ENCODE measurements around the gene EPHA8.

- no peak for TF ChIP-seq POLR2AphosphoS5 (IDR thresholded peaks at IDR 0.05; ENCODE audit: low read depth, low read length)
- no peak for TF ChIP-seq MLXIP (CRISPR knock-in tag; IDR thresholded peaks at IDR 0.05; ENCODE audit: borderline replicate concordance)
- TF ChIP-seq ZNF513 (CRISPR knock-in tag; conservative IDR thresholded peaks at IDR 0.05): no peak
- TF ChIP-seq CTCF (CRISPR knock-in tag; IDR thresholded peaks at IDR 0.05): no peak
- no peak for TF ChIP-seq ZBTB33 (CRISPR knock-in tag; IDR thresholded peaks at IDR 0.05)
- no peak for TF ChIP-seq ZNF441 (CRISPR knock-in tag; IDR thresholded peaks at IDR 0.05; ENCODE audit: borderline replicate concordance)
- no peak for TF ChIP-seq ZNF275 (CRISPR knock-in tag; IDR thresholded peaks at IDR 0.05; ENCODE audit: borderline replicate concordance)
- TF ChIP-seq MXI1 (IDR thresholded peaks at IDR 0.05; ENCODE audit: borderline replicate concordance, low read depth, low read length): no peak
- no peak for TF ChIP-seq BRF2 (CRISPR knock-in tag; IDR thresholded peaks at IDR 0.05)
- no peak for TF ChIP-seq RAD21 (CRISPR knock-in tag; IDR thresholded peaks at IDR 0.05)
- no peak for TF ChIP-seq CEBPB (IDR thresholded peaks at IDR 0.05; ENCODE audit: borderline replicate concordance, low read depth, low read length)
- TF ChIP-seq PATZ1 (CRISPR knock-in tag; IDR thresholded peaks at IDR 0.05): no peak
- TF ChIP-seq SAP130 (CRISPR knock-in tag; IDR thresholded peaks at IDR 0.05; ENCODE audit: low read depth): no peak
- TF ChIP-seq MXD1 (CRISPR knock-in tag; IDR thresholded peaks at IDR 0.05): no peak
Observed at GRCh38 chr1:22537441-22538139, 25.7 kb upstream of the EPHA8 start.
